Measurements from ENCODE around the gene SMARCAD1.

SMARCAD1 gene

GRCh38 chr4:94207469-94208224 lies at the start of gene SMARCAD1:
SMARCAD1 (plus strand) TSS chr4:94207865; CDS start chr4:94208395, 530 bp downstream.
- peaks cover 7 to 10% of the 10 kb centered on the region in 2 experiments for H3K4me1 ChIP-seq (ENCODE audit: control insufficient read depth in 1 of 2, insufficient read depth in 1 of 2, low read depth in 1 of 2, low read length in 1 of 2)
- H3K9me3 ChIP-seq = no peaks in the 10 kb centered on the region
- H3K36me3 ChIP-seq = no peaks in the 10 kb centered on the region
- H3K27ac ChIP-seq = peak within 1 kb of the TSS; percentile 70
- TF ChIP-seq, protein P1, sequence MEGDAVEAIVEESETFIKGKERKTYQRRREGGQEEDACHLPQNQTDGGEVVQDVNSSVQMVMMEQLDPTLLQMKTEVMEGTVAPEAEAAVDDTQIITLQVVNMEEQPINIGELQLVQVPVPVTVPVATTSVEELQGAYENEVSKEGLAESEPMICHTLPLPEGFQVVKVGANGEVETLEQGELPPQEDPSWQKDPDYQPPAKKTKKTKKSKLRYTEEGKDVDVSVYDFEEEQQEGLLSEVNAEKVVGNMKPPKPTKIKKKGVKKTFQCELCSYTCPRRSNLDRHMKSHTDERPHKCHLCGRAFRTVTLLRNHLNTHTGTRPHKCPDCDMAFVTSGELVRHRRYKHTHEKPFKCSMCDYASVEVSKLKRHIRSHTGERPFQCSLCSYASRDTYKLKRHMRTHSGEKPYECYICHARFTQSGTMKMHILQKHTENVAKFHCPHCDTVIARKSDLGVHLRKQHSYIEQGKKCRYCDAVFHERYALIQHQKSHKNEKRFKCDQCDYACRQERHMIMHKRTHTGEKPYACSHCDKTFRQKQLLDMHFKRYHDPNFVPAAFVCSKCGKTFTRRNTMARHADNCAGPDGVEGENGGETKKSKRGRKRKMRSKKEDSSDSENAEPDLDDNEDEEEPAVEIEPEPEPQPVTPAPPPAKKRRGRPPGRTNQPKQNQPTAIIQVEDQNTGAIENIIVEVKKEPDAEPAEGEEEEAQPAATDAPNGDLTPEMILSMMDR (IDR thresholded peaks at IDR 0.05) = no peak
- no peaks in the 10 kb centered on the region for H3K27me3 ChIP-seq
- peak within 1 kb of the TSS; percentile 78 to 86 for H3K4me3 ChIP-seq (ENCODE audit: low read depth in 1 of 2, low read length in 1 of 2)

- TF ChIP-seq, protein P1 (IDR thresholded peaks at IDR 0.05) = no peak
- H3K9me3 ChIP-seq = no peaks in the 10 kb centered on the region
These were observed 48.8 kb upstream of the SMARCAD1 start for GRCh38 chr4:94158883-94159282.

GRCh38 chr4:94159790-94160189 lies 47.9 kb upstream of the SMARCAD1 start:
- TF ChIP-seq, protein P1 (IDR thresholded peaks at IDR 0.05) = no peak
- no peak overlapping the region for H3K4me3 ChIP-seq (ENCODE audit: low read depth in 1 of 2, low read length in 1 of 2)
- no peak overlapping the region for H3K27ac ChIP-seq
- H3K27me3 ChIP-seq = no peaks in the 10 kb centered on the region
- H3K36me3 ChIP-seq = no peaks in the 10 kb centered on the region
- H3K4me1 ChIP-seq (ENCODE audit: control insufficient read depth in 1 of 2, insufficient read depth in 1 of 2, low read depth in 1 of 2, low read length in 1 of 2) = no peaks in the 10 kb centered on the region
- H3K9me3 ChIP-seq = no peaks in the 10 kb centered on the region

More at GRCh38 chr4:94158883-94159282, 48.8 kb upstream of the SMARCAD1 start:
- no peak overlapping the region for H3K27ac ChIP-seq
- no peaks in the 10 kb centered on the region for H3K27me3 ChIP-seq
- H3K4me3 ChIP-seq (ENCODE audit: low read depth in 1 of 2, low read length in 1 of 2) = no peak overlapping the region
- H3K4me1 ChIP-seq (ENCODE audit: control insufficient read depth in 1 of 2, insufficient read depth in 1 of 2, low read depth in 1 of 2, low read length in 1 of 2) = no peaks in the 10 kb centered on the region
- no peaks in the 10 kb centered on the region for H3K36me3 ChIP-seq

GRCh38 chr4:94160774-94161173 lies 46.9 kb upstream of the SMARCAD1 start:
- no peaks in the 10 kb centered on the region for H3K36me3 ChIP-seq
- no peak overlapping the region for H3K27ac ChIP-seq
- H3K4me3 ChIP-seq (ENCODE audit: low read depth in 1 of 2, low read length in 1 of 2) = no peak overlapping the region
- H3K4me1 ChIP-seq (ENCODE audit: control insufficient read depth in 1 of 2, insufficient read depth in 1 of 2, low read depth in 1 of 2, low read length in 1 of 2) = no peaks in the 10 kb centered on the region
- TF ChIP-seq, protein P1 (IDR thresholded peaks at IDR 0.05) = no peak
- no peaks in the 10 kb centered on the region for H3K27me3 ChIP-seq
- H3K9me3 ChIP-seq = no peaks in the 10 kb centered on the region

GRCh38 chr4:94165256-94165655 lies 42.4 kb upstream of the SMARCAD1 start:
- Histone ChIP-seq H3K4me1 (ENCODE audit: control insufficient read depth in 1 of 2, insufficient read depth in 1 of 2, low read depth in 1 of 2, low read length in 1 of 2) (no peaks in the 10 kb centered on the region), H3K4me3 (ENCODE audit: low read depth in 1 of 2, low read length in 1 of 2) (no peak overlapping the region), H3K36me3 (no peaks in the 10 kb centered on the region), H3K9me3 (no peaks in the 10 kb centered on the region), H3K27ac (no peak overlapping the region), H3K27me3 (no peaks in the 10 kb centered on the region)
- TF ChIP-seq, protein P1 (IDR thresholded peaks at IDR 0.05) = no peak

Data from neutrophil (primary cell).